ENCODE measurements around the gene EGFLAM. TPM values are rescaled to one million over a fixed set of nuclear protein-coding genes. Genes with fewer than 3 reads are reported as not detected.

EGFLAM gene
- total and polyA plus RNA-seq, 2 experiments from 2014 or later: 0.24 to 1.9 TPM

DNA sequence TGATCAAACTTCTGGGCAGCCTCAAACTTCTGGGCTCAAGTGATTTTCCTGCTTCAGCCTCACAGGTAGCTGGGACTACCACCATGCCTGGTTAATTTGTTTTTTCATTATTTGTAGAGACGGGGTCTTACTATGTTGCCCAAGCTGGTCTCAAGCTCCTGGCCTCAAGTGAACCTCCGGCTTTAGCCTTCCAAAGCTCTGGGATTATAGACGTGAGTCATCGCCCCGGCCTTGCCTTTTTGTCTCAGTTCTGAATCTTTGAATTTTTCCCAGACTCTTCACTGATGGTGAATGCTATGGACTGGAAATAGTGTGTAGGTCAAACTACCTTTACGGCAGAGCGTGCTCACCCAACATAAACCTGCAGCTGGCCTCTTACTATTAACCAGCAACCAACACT, 32.3 kb upstream of the EGFLAM start:
- H3K79me2 ChIP-seq (replicated peaks; ENCODE audit: insufficient read depth): no peaks in the 10 kb centered on the region
- H3K4me3 Mint-ChIP-seq: no peak overlapping the region
- no peaks in the 10 kb centered on the region for H3K9me2 ChIP-seq (ENCODE audit: insufficient read depth)
- TF ChIP-seq NANOG (IDR thresholded peaks at IDR 0.05; ENCODE audit: borderline replicate concordance) (no peak), POLR2AphosphoS5 (IDR thresholded peaks at IDR 0.05; ENCODE audit: low read depth) (no peak), ZNF331 (CRISPR knock-in tag; IDR thresholded peaks at IDR 0.05; ENCODE audit: low read depth) (no peak), JUNB (IDR thresholded peaks at IDR 0.05; ENCODE audit: unreplicated experiment) (no peak), STAT1 (IDR thresholded peaks at IDR 0.05; ENCODE audit: unreplicated experiment) (no peak), EZH2 (IDR thresholded peaks at IDR 0.05; ENCODE audit: low read depth, unreplicated experiment) (no peak), CREB1 (CRISPR knock-in tag; IDR thresholded peaks at IDR 0.05; ENCODE audit: low read depth) (no peak), EZH2phosphoT487 (IDR thresholded peaks at IDR 0.05; ENCODE audit: unreplicated experiment) (no peak), ZNF114 (CRISPR knock-in tag; IDR thresholded peaks at IDR 0.05) (no peak)
- TF ChIP-seq, protein P1, sequence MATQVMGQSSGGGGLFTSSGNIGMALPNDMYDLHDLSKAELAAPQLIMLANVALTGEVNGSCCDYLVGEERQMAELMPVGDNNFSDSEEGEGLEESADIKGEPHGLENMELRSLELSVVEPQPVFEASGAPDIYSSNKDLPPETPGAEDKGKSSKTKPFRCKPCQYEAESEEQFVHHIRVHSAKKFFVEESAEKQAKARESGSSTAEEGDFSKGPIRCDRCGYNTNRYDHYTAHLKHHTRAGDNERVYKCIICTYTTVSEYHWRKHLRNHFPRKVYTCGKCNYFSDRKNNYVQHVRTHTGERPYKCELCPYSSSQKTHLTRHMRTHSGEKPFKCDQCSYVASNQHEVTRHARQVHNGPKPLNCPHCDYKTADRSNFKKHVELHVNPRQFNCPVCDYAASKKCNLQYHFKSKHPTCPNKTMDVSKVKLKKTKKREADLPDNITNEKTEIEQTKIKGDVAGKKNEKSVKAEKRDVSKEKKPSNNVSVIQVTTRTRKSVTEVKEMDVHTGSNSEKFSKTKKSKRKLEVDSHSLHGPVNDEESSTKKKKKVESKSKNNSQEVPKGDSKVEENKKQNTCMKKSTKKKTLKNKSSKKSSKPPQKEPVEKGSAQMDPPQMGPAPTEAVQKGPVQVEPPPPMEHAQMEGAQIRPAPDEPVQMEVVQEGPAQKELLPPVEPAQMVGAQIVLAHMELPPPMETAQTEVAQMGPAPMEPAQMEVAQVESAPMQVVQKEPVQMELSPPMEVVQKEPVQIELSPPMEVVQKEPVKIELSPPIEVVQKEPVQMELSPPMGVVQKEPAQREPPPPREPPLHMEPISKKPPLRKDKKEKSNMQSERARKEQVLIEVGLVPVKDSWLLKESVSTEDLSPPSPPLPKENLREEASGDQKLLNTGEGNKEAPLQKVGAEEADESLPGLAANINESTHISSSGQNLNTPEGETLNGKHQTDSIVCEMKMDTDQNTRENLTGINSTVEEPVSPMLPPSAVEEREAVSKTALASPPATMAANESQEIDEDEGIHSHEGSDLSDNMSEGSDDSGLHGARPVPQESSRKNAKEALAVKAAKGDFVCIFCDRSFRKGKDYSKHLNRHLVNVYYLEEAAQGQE (IDR thresholded peaks at IDR 0.05; ENCODE audit: unreplicated experiment): no peak
- TF ChIP-seq, protein P2, sequence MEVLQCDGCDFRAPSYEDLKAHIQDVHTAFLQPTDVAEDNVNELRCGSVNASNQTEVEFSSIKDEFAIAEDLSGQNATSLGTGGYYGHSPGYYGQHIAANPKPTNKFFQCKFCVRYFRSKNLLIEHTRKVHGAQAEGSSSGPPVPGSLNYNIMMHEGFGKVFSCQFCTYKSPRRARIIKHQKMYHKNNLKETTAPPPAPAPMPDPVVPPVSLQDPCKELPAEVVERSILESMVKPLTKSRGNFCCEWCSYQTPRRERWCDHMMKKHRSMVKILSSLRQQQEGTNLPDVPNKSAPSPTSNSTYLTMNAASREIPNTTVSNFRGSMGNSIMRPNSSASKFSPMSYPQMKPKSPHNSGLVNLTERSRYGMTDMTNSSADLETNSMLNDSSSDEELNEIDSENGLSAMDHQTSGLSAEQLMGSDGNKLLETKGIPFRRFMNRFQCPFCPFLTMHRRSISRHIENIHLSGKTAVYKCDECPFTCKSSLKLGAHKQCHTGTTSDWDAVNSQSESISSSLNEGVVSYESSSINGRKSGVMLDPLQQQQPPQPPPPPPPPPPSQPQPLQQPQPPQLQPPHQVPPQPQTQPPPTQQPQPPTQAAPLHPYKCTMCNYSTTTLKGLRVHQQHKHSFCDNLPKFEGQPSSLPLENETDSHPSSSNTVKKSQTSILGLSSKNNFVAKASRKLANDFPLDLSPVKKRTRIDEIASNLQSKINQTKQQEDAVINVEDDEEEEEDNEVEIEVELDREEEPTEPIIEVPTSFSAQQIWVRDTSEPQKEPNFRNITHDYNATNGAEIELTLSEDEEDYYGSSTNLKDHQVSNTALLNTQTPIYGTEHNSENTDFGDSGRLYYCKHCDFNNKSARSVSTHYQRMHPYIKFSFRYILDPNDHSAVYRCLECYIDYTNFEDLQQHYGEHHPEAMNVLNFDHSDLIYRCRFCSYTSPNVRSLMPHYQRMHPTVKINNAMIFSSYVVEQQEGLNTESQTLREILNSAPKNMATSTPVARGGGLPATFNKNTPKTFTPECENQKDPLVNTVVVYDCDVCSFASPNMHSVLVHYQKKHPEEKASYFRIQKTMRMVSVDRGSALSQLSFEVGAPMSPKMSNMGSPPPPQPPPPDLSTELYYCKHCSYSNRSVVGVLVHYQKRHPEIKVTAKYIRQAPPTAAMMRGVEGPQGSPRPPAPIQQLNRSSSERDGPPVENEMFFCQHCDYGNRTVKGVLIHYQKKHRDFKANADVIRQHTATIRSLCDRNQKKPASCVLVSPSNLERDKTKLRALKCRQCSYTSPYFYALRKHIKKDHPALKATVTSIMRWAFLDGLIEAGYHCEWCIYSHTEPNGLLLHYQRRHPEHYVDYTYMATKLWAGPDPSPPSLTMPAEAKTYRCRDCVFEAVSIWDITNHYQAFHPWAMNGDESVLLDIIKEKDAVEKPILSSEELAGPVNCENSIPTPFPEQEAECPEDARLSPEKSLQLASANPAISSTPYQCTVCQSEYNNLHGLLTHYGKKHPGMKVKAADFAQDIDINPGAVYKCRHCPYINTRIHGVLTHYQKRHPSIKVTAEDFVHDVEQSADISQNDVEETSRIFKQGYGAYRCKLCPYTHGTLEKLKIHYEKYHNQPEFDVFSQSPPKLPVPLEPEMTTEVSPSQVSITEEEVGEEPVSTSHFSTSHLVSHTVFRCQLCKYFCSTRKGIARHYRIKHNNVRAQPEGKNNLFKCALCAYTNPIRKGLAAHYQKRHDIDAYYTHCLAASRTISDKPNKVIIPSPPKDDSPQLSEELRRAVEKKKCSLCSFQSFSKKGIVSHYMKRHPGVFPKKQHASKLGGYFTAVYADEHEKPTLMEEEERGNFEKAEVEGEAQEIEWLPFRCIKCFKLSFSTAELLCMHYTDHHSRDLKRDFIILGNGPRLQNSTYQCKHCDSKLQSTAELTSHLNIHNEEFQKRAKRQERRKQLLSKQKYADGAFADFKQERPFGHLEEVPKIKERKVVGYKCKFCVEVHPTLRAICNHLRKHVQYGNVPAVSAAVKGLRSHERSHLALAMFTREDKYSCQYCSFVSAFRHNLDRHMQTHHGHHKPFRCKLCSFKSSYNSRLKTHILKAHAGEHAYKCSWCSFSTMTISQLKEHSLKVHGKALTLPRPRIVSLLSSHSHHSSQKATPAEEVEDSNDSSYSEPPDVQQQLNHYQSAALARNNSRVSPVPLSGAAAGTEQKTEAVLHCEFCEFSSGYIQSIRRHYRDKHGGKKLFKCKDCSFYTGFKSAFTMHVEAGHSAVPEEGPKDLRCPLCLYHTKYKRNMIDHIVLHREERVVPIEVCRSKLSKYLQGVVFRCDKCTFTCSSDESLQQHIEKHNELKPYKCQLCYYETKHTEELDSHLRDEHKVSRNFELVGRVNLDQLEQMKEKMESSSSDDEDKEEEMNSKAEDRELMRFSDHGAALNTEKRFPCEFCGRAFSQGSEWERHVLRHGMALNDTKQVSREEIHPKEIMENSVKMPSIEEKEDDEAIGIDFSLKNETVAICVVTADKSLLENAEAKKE (CRISPR knock-in tag; IDR thresholded peaks at IDR 0.05): no peak
- TF ChIP-seq, protein P3, sequence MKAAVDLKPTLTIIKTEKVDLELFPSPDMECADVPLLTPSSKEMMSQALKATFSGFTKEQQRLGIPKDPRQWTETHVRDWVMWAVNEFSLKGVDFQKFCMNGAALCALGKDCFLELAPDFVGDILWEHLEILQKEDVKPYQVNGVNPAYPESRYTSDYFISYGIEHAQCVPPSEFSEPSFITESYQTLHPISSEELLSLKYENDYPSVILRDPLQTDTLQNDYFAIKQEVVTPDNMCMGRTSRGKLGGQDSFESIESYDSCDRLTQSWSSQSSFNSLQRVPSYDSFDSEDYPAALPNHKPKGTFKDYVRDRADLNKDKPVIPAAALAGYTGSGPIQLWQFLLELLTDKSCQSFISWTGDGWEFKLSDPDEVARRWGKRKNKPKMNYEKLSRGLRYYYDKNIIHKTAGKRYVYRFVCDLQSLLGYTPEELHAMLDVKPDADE (IDR thresholded peaks at IDR 0.05): no peak
- TF ChIP-seq, protein P4, sequence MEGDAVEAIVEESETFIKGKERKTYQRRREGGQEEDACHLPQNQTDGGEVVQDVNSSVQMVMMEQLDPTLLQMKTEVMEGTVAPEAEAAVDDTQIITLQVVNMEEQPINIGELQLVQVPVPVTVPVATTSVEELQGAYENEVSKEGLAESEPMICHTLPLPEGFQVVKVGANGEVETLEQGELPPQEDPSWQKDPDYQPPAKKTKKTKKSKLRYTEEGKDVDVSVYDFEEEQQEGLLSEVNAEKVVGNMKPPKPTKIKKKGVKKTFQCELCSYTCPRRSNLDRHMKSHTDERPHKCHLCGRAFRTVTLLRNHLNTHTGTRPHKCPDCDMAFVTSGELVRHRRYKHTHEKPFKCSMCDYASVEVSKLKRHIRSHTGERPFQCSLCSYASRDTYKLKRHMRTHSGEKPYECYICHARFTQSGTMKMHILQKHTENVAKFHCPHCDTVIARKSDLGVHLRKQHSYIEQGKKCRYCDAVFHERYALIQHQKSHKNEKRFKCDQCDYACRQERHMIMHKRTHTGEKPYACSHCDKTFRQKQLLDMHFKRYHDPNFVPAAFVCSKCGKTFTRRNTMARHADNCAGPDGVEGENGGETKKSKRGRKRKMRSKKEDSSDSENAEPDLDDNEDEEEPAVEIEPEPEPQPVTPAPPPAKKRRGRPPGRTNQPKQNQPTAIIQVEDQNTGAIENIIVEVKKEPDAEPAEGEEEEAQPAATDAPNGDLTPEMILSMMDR (conservative IDR thresholded peaks at IDR 0.05; ENCODE audit: low read depth in 2 of 2): no peak
- no peak overlapping the region for H3K4me2 ChIP-seq
- H4K20me1 ChIP-seq (replicated peaks; ENCODE audit: insufficient read depth): no peaks in the 10 kb centered on the region
- no peaks in the 10 kb centered on the region for H3K4me1 ChIP-seq (ENCODE audit: insufficient read depth)
- H3K4me3 ChIP-seq: no peak overlapping the region
- no peaks in the 10 kb centered on the region for H3K4me1 Mint-ChIP-seq
- no peaks in the 10 kb centered on the region for H3K27me3 ChIP-seq (ENCODE audit: insufficient read depth)
- H3K9me3 Mint-ChIP-seq: peaks cover 8% of the 10 kb centered on the region; the same call in 2 of the 3 replicates
- no peak for DNase-seq (ENCODE audit: low spot score)
- no peaks in the 10 kb centered on the region for H3K36me3 Mint-ChIP-seq (ENCODE audit: low read depth)
- no peak for ATAC-seq
- no peak overlapping the region for H2AFZ ChIP-seq
- H3K27ac Mint-ChIP-seq: no peak overlapping the region
- H3K36me3 ChIP-seq (ENCODE audit: insufficient read depth): no peaks in the 10 kb centered on the region
- H3K27me3 Mint-ChIP-seq (ENCODE audit: insufficient read depth, low read depth, poor library complexity): no peaks in the 10 kb centered on the region
- no peaks in the 10 kb centered on the region for H3F3A ChIP-seq (replicated peaks; ENCODE audit: low read depth)
- no peak overlapping the region for H3K27ac ChIP-seq (ENCODE audit: low read depth)

All from GM23338 (cell line).